Activated CD4-positive, alpha-beta T cell treated with anti-CD3 and anti-CD28 coated beads, Interleukin-2, amount 10 ng/mL, durations not matched to agents 7 days and 5 days (primary cell): ENCODE results near the gene PTPRG. TPM values are rescaled to one million over a fixed set of nuclear protein-coding genes. Genes with fewer than 3 reads are reported as not detected.

Experiments used
- CTCF ChIA-PET: fragments of 350-600 bp; sonication (Branson Sonifier 250); formaldehyde crosslinking; loops from one replicate; lab custom pipeline; 2021; ENCODE audit warnings: antibody characterized with exemption; lab: Charles Lee
- POLR2A ChIA-PET: fragments of 350-600 bp; sonication (Branson Sonifier 250); formaldehyde crosslinking; loops from one replicate; lab custom pipeline; 2021; ENCODE audit warnings: antibody characterized with exemption; lab: Charles Lee
- DNase-seq: peaks from one replicate; pipeline ENCODE4 v3.0.0-alpha.2; 2020
- H3K27ac Mint-ChIP-seq: one replicate; pipeline ENCODE4 v1.8.0; 2021; ENCODE audit warnings: mild to moderate bottlenecking, moderate library complexity, mixed read lengths
- H3K27me3 Mint-ChIP-seq: one replicate; pipeline ENCODE4 v1.8.0; 2021; ENCODE audit warnings: mixed read lengths
- H3K36me3 Mint-ChIP-seq: one replicate; pipeline ENCODE4 v1.8.0; 2021; ENCODE audit warnings: low read depth, mixed read lengths
- H3K4me1 Mint-ChIP-seq: one replicate; pipeline ENCODE4 v1.8.0; 2021; ENCODE audit warnings: mixed read lengths
- H3K4me3 Mint-ChIP-seq: one replicate; pipeline ENCODE4 v1.8.0; 2021; ENCODE audit warnings: mild to moderate bottlenecking, moderate library complexity, mixed read lengths
- H3K9me3 Mint-ChIP-seq: one replicate; pipeline ENCODE4 v1.8.0; 2021; ENCODE audit warnings: mixed read lengths
- total RNA-seq, 2 experiments: library from RNA; stranded (reverse); gene quantifications; one replicate each; pipeline ENCODE4 v1.2.3, GENCODE V29; 2021

The PTPRG gene
- total RNA-seq, 2 experiments from 2014 or later = not detected

DNA sequence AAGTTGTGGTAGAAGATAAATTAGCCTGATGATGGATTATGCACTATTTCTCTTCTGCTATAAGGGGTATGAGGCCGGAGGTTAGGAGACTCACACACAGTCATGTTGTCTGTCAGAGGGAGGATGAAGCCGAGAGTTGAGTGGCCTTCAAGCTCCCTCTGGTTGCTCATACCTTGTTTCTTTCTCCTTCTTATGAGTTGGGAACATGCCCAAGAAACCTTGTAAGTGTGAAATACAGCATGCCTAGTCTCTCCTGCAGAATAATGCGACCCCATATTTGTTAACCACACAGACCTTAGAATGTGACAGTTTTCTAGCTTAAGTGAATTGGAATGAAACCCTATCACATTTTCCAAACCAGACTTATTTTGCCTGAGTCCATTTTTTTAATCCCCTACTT, 366.7 kb downstream of the PTPRG start:
- H3K4me3 Mint-ChIP-seq = no peak overlapping the region
- no peaks in the 10 kb centered on the region for H3K9me3 Mint-ChIP-seq
- no peak overlapping the region for H3K27ac Mint-ChIP-seq
- no peaks in the 10 kb centered on the region for H3K36me3 Mint-ChIP-seq
- ChIA-PET CTCF (no interaction called here), POLR2A (no interaction called here)
- no peaks in the 10 kb centered on the region for H3K4me1 Mint-ChIP-seq
- DNase-seq = no peak
- H3K27me3 Mint-ChIP-seq = no peaks in the 10 kb centered on the region

DNA sequence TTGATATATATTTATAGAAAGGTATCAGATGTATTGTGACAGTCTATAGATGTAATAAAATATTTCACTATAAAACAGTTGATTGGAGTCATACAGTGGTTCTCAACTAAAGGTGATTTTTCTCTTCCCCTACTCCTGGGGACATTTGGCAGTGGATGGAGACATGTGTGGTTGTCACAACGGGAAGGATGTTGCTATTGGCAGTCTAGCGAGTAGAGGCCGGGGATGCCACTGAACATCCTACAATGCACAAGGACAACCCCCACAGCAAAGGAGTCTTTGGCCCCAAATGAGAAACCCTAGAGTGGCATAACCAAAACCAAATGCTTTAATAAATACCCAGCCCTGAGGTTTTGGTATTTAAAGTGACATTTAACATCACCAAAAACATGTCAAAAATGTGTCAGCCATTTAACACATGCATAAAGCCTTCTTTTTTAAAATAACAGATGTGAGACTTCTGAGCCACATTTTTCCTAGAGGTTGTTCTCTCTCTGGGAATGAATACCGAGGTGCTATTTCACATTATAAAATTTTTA, 367.5 kb downstream of the PTPRG start:
- H3K4me1 Mint-ChIP-seq = no peaks in the 10 kb centered on the region
- no peaks in the 10 kb centered on the region for H3K9me3 Mint-ChIP-seq
- H3K27ac Mint-ChIP-seq = no peak overlapping the region
- H3K27me3 Mint-ChIP-seq = no peaks in the 10 kb centered on the region
- no peak overlapping the region for H3K4me3 Mint-ChIP-seq
- DNase-seq = no peak
- CTCF ChIA-PET = no interaction called here
- POLR2A ChIA-PET = no interaction called here
- H3K36me3 Mint-ChIP-seq = no peaks in the 10 kb centered on the region

DNA sequence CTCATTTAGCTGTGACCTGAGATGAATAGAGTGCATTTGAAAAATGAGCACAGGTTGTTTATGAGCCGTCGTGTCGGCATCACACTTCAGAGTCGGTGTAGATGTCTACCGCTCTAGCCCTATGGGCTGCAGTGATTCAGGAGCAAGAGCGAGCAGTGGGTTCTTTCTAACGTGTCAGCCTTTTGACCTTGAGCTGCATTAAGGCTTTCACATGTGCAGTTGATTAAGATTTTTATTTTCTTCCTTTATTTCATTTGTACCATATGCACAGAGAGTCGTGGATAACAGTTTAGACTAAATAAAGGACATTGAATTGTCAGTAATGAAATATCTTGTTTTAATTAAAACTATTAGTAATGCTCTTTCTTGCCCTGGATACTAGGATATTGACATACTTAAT, 368.2 kb downstream of the PTPRG start:
- CTCF ChIA-PET = no interaction called here
- H3K4me1 Mint-ChIP-seq = no peaks in the 10 kb centered on the region
- no peaks in the 10 kb centered on the region for H3K27me3 Mint-ChIP-seq
- H3K27ac Mint-ChIP-seq = no peak overlapping the region
- no peak for DNase-seq
- POLR2A ChIA-PET = interaction anchor here (0.7 kb wide), 1 partner anchor 66 kb away, joined by 6 read pairs; no protein-coding TSS in a partner anchor
- H3K4me3 Mint-ChIP-seq = no peak overlapping the region
- H3K36me3 Mint-ChIP-seq = no peaks in the 10 kb centered on the region
- no peaks in the 10 kb centered on the region for H3K9me3 Mint-ChIP-seq

DNA sequence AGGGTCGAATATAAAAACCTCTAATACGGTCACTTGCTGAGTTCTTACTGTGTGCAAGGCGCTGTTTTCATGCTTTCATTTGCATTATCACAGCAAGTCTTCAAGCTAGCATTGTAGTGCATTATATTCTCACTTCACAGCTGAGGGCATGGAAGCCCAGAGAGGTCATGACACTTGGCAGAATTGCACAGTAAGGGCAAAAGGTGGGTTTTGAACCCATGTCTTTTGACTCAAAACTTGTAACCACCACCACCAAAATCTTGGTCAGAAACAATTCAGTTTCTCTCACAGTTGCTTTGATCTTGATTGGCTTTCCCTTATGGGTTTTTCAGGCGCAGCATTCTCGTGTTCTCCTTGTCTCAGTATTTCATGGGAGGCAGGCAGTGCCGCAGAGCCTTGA, 371.1 kb downstream of the PTPRG start:
- Mint-ChIP-seq H3K4me3 (no peak overlapping the region), H3K27me3 (peaks cover 5% of the 10 kb centered on the region), H3K4me1 (no peaks in the 10 kb centered on the region), H3K36me3 (no peaks in the 10 kb centered on the region), H3K27ac (no peak overlapping the region), H3K9me3 (no peaks in the 10 kb centered on the region)
- CTCF ChIA-PET = no interaction called here
- POLR2A ChIA-PET = no interaction called here
- no peak for DNase-seq

DNA sequence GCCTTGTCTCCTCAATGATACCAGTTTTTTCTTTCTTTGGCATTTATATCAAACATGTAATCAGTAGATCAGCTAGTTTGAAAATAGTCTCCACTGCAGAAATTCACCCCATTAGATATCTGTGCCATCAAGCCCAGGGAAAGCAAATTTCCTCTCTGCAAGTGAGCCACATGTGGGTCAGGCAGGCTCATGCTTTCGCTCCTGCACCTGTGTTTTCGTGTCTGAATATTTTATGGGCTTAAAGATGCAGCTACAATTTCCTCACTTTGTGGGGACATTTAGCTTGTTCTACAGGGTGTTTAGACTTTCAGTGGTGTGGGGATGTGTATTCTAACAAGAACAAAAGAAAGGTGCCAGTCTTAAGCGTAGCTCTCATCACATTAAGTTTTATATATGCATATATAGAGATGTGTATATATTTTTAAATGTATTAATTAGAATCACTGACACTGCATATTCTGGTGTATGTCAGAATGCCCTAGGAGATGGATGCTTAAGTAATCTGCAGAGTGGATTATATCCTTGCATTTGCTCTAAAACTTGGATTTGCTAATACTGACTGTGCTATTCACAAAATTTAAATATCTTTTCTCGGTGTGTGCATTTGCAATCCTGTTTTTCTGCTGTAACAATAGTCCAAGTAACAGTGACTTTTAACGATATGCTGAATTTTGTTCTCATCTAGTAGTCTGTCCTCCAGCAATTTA, 372.6 kb downstream of the PTPRG start:
- H3K4me1 Mint-ChIP-seq = no peaks in the 10 kb centered on the region
- no peak overlapping the region for H3K27ac Mint-ChIP-seq
- no peak overlapping the region for H3K4me3 Mint-ChIP-seq

DNA sequence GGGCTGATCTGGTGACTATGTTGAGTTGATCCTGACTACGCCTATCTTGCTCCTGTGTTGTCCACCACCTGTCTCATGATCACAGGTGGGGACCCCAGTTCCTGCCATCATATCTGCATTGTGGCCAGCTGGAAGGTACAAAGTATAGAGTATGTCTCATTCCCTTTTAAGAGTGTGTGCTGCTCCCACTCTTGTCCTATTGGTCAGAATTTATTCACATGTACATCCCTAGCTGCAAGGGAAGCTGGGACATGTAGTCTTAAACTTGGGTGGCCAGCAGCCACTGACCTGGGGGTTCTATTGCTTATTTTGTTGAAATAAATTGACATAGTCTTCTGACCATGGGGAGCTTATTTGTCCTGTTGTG, 373.1 kb downstream of the PTPRG start:
- Mint-ChIP-seq H3K36me3 (no peaks in the 10 kb centered on the region), H3K4me3 (no peak overlapping the region), H3K4me1 (no peaks in the 10 kb centered on the region), H3K27ac (no peak overlapping the region), H3K9me3 (no peaks in the 10 kb centered on the region), H3K27me3 (peaks cover 5% of the 10 kb centered on the region)
- ChIA-PET CTCF (no interaction called here), POLR2A (no interaction called here)
- DNase-seq = no peak

More for the DNA sequence above, 372.6 kb downstream of the PTPRG start:
- Mint-ChIP-seq H3K9me3 (no peaks in the 10 kb centered on the region), H3K27me3 (peaks cover 5% of the 10 kb centered on the region), H3K36me3 (no peaks in the 10 kb centered on the region)
- ChIA-PET POLR2A (no interaction called here), CTCF (interaction anchor here (0.6 kb wide), 1 partner anchor 8 kb away, joined by 3 read pairs; no protein-coding TSS in a partner anchor)
- DNase-seq = no peak

DNA sequence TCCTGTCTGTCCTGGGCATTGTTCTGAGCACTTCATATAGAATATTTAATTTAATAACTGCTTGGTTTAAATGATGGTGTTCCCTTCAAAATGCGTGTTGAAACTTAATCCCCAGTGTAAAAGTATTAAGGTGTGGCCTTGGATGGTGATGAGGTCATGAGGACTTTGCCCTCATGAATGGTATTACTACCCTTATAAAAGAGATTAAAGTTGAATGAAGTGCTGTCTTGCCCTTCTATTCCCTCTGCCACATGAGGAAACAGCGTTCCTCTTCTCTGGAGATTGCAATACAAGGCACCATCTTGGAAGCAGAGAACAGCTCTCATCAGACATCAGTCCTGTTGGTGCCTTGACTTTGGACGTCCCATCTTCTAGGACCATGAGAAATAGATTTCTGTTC, 374.4 kb downstream of the PTPRG start:
- DNase-seq = no peak
- no peaks in the 10 kb centered on the region for H3K4me1 Mint-ChIP-seq
- H3K36me3 Mint-ChIP-seq = no peaks in the 10 kb centered on the region
- peaks cover 5% of the 10 kb centered on the region for H3K27me3 Mint-ChIP-seq
- ChIA-PET POLR2A (no interaction called here), CTCF (interaction anchor here (1.1 kb wide), 1 partner anchor 15 kb away, joined by 4 read pairs; no protein-coding TSS in a partner anchor)
- H3K27ac Mint-ChIP-seq = no peak overlapping the region
- H3K4me3 Mint-ChIP-seq = no peak overlapping the region
- H3K9me3 Mint-ChIP-seq = no peaks in the 10 kb centered on the region

DNA sequence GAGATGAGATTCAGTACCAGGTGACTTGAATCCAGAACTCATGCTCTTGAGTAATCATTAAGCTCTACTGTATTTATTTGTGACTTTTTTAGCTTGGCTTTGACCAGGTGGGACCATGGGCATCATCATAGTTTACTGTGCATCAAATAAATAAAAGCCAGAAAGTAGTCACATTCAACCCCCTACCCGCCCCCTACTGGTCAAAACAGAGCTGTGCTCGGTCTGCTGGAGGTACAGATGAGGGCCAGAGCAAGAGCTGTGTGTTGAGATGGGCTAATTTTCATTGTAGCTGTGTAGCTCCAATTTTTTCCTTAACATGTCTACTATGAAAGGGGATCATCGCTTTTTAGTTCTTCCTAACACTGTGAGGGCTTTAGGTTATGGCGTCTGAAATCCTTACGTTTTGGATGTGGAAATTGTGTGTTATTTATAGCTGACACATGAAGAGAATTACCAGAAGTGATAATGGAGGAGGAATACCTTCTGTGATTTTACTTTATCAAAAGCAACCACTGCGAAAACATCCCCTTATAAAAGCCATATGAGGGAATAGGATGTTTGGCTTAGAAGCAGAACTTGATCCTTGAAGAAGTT, 375.1 kb downstream of the PTPRG start:
- H3K9me3 Mint-ChIP-seq = no peaks in the 10 kb centered on the region
- H3K4me3 Mint-ChIP-seq = no peak overlapping the region
- H3K27ac Mint-ChIP-seq = no peak overlapping the region

DNA sequence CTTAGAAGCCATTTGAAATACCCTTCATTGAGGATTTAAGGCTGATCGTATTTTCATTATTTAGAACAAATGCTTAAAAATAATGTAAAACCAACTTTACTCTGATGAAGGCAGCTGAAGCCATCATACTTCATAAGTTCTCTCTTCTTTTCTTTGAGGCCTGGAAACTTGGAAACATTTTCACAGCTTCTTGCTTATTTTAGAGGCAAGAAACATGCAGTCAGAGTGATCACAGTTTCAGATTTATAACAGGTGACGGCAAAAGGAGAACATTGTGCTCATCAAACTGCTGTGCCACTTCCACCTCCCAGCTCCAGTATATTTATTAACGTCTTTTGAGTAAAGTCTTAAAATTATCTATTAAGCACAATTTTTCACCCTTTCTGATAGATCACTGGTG, 376.1 kb downstream of the PTPRG start:
- H3K27me3 Mint-ChIP-seq = peaks cover 5% of the 10 kb centered on the region
- ChIA-PET POLR2A (no interaction called here), CTCF (interaction anchor here (0.6 to 0.7 kb wide), 2 partner anchors 125 to 1951 kb away, joined by 3 read pairs; no protein-coding TSS in a partner anchor)
- H3K4me1 Mint-ChIP-seq = no peaks in the 10 kb centered on the region
- no peak for DNase-seq
- no peak overlapping the region for H3K4me3 Mint-ChIP-seq
- H3K27ac Mint-ChIP-seq = no peak overlapping the region
- H3K36me3 Mint-ChIP-seq = no peaks in the 10 kb centered on the region
- no peaks in the 10 kb centered on the region for H3K9me3 Mint-ChIP-seq

More for the DNA sequence above, 375.1 kb downstream of the PTPRG start:
- POLR2A ChIA-PET = no interaction called here
- CTCF ChIA-PET = interaction anchor here (1.1 kb wide), 1 partner anchor 14 kb away, joined by 4 read pairs; no protein-coding TSS in a partner anchor
- peak; percentile 38 for DNase-seq
- Mint-ChIP-seq H3K36me3 (no peaks in the 10 kb centered on the region), H3K27me3 (peaks cover 5% of the 10 kb centered on the region), H3K4me1 (no peaks in the 10 kb centered on the region)

DNA sequence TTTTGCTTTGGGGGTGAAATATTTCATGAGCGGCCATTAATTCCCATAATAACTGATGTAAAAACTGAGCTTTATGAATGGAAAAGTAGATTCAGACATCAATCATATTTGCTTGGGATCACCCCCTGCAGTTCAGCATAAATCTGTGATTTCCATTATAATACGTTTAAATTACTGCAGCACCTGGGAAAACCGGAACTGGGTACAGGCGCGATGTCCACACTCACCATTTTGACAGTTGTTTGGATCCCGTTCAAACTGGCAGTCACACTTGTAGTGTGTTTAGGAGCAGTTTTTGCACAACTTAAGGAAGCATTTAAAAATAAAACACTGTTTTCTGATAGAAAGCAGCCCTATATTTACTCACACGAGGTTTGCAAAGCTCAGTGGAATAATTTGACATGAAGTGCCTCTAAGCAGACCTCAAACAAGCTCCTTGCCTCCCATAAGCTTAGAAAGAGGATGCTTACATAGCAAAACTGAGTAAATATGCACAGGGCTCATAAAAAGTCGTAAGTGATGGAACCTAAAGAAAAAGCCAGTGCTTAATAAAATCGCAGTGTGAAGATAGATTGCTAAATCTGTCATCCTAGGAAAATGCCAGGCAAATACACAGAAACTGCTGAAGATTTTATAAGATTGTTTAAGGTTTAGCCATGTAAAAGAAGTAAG, 377.6 kb downstream of the PTPRG start:
- CTCF ChIA-PET = no interaction called here
- POLR2A ChIA-PET = no interaction called here
- no peaks in the 10 kb centered on the region for H3K36me3 Mint-ChIP-seq
- DNase-seq = no peak
- peaks cover 5% of the 10 kb centered on the region for H3K27me3 Mint-ChIP-seq
- no peak overlapping the region for H3K4me3 Mint-ChIP-seq
- H3K9me3 Mint-ChIP-seq = no peaks in the 10 kb centered on the region
- H3K27ac Mint-ChIP-seq = no peak overlapping the region
- no peaks in the 10 kb centered on the region for H3K4me1 Mint-ChIP-seq

DNA sequence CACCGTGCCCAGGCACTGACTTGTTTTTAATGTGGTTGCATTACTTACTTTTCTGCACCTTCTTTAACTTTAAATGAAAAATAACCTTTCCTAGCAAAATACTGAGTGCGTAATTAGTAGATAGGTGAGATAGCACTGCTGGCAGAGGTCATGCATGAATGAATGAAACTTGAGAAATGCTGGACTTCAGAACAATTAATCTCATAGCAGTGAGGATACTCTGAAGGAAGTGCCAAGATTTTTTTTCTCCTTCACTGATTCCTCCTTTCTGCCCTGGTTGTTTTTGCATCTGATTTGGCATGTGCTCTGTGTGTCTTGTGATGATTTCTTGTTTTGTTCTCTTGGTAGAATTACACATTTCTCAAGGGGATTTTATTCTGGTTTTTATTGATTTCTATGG, 378.9 kb downstream of the PTPRG start:
- CTCF ChIA-PET = no interaction called here
- Mint-ChIP-seq H3K9me3 (no peaks in the 10 kb centered on the region), H3K27ac (no peak overlapping the region), H3K27me3 (peaks cover under 1% of the 10 kb centered on the region), H3K4me1 (no peaks in the 10 kb centered on the region), H3K36me3 (no peaks in the 10 kb centered on the region), H3K4me3 (no peak overlapping the region)
- no peak for DNase-seq
- POLR2A ChIA-PET = no interaction called here

DNA sequence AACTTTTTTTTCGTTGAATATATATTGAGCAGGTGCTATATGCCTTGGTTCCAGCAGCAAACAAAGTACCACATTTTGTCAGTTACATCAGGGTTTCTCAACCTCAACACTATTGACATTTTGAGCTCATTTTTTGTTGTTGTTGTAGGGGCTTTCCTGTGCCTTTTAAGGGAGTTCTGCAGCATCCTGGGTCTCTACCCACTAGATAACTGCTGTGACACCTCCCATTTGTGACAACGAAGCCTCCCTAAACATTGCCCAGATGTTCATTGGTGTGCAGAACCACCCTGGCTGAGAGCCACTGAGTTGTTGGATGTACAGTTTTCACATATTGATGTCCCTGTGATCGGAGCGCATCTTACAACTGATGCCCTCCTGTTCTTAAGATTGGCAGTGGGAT, 382.6 kb downstream of the PTPRG start:
- no peak for DNase-seq
- no peaks in the 10 kb centered on the region for H3K9me3 Mint-ChIP-seq
- H3K27me3 Mint-ChIP-seq = no peaks in the 10 kb centered on the region
- CTCF ChIA-PET = no interaction called here
- POLR2A ChIA-PET = no interaction called here
- no peak overlapping the region for H3K27ac Mint-ChIP-seq
- H3K4me3 Mint-ChIP-seq = no peak overlapping the region
- no peaks in the 10 kb centered on the region for H3K4me1 Mint-ChIP-seq
- no peaks in the 10 kb centered on the region for H3K36me3 Mint-ChIP-seq

DNA sequence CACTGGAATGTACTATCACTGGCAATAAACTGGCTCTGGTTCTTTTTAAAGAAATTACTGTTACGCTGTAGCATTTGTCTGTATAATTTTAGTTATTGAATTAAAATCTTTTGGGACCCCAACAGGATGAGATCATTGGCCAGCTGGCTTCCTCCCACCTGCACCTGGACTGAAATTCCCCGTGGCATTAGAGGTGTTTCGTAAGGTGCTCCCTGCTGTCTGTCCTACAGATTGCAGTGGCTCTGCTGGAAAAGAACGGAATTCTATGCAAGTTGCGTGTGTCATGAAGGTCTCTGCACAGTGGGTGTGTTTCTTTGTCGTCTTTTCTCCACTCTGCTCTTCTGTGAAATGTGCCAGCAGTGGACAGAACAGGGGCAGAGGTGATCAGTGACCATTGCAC, 383.4 kb downstream of the PTPRG start:
- no peaks in the 10 kb centered on the region for H3K4me1 Mint-ChIP-seq

More for the DNA sequence above, 383.4 kb downstream of the PTPRG start:
- ChIA-PET POLR2A (no interaction called here), CTCF (no interaction called here)
- H3K36me3 Mint-ChIP-seq = no peaks in the 10 kb centered on the region
- H3K27me3 Mint-ChIP-seq = no peaks in the 10 kb centered on the region
- no peaks in the 10 kb centered on the region for H3K9me3 Mint-ChIP-seq
- H3K4me3 Mint-ChIP-seq = no peak overlapping the region
- H3K27ac Mint-ChIP-seq = no peak overlapping the region
- no peak for DNase-seq
